Thyroid gland (tissue), 4 donors: ENCODE data around the gene RIN1.

Experiments used
- POLR2A ChIP-seq, 2 donors: fragments of 450-650 bp; IDR thresholded peaks; one replicate each; pipeline ENCODE4 v1.6.1; 2017; ENCODE audit warnings: antibody characterized with exemption in 2 of 2, mild to moderate bottlenecking in 2 of 2, moderate library complexity in 1 of 2
- TF ChIP-seq, protein P1 (sequence below), 6 experiments: fragments of 200-600 bp in 3 of 6; fragments of 450-650 bp in 3 of 6; sonication (generic) in 3 of 6; IDR thresholded peaks; one replicate each; pipeline ENCODE4 v1.5.1; 2016 to 2019; ENCODE audit warnings: antibody characterized with exemption in 6 of 6, mild to moderate bottlenecking in 2 of 6, inconsistent platforms in 1 of 6, moderate library complexity in 1 of 6

DNA sequence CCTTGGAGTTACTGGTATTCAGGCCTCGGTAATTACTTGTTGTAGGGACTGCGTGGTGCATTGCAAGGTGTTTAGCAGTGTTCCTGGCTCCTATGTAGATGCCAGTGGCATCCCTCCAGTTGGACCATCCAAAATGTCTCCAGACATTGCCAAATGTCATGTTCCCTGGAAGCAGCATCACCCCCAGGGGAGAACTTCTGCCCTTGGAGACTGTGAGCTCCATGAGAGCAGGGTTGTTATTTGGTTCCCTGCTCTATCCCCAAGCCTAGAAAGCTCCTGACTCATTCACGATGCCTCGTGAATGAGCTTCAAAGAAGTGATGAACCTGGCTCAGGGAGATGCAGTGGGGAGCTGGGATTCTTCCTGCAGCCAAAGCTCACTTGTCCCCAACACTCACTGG is 14.6 kb downstream of the RIN1 start:
- TF ChIP-seq, protein P1, sequence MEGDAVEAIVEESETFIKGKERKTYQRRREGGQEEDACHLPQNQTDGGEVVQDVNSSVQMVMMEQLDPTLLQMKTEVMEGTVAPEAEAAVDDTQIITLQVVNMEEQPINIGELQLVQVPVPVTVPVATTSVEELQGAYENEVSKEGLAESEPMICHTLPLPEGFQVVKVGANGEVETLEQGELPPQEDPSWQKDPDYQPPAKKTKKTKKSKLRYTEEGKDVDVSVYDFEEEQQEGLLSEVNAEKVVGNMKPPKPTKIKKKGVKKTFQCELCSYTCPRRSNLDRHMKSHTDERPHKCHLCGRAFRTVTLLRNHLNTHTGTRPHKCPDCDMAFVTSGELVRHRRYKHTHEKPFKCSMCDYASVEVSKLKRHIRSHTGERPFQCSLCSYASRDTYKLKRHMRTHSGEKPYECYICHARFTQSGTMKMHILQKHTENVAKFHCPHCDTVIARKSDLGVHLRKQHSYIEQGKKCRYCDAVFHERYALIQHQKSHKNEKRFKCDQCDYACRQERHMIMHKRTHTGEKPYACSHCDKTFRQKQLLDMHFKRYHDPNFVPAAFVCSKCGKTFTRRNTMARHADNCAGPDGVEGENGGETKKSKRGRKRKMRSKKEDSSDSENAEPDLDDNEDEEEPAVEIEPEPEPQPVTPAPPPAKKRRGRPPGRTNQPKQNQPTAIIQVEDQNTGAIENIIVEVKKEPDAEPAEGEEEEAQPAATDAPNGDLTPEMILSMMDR (IDR thresholded peaks at IDR 0.05): no peak
- no peak for TF ChIP-seq POLR2A (IDR thresholded peaks at IDR 0.05)
